ENCODE measurements around the gene STPG3. TPM values are rescaled to one million over a fixed set of nuclear protein-coding genes. Genes with fewer than 3 reads are reported as not detected.

Gene STPG3
- not detected in 2 replicates for total RNA-seq

DNA sequence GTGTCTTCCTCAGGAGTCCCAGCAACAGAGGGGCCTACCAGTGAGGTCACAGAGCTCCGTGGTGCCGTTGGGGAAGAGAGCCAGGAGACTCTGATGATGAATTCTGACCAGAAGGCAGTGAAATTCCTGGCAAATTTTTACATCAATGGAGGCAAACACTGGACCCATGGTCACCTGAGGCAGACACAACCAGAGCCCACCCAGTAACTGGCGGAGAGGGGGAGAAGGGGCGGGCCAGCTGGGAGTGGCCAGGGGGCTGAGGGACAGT, at the start of gene STPG3:
Gene STPG3 (plus strand): TSS at position 93 of the 268 bp plus-strand sequence. CDS start 1 bp downstream, at position 94.
- FAIRE-seq (no peak), DNase-seq (ENCODE audit: low read depth) (no peak)
- H3K27me3 ChIP-seq (ENCODE audit: control insufficient read depth, insufficient read depth, low read length), result no peaks in the 10 kb centered on the region
- H3K36me3 ChIP-seq (ENCODE audit: control insufficient read depth, insufficient read depth, low read length), result no peaks in the 10 kb centered on the region
- TF ChIP-seq, protein P1, sequence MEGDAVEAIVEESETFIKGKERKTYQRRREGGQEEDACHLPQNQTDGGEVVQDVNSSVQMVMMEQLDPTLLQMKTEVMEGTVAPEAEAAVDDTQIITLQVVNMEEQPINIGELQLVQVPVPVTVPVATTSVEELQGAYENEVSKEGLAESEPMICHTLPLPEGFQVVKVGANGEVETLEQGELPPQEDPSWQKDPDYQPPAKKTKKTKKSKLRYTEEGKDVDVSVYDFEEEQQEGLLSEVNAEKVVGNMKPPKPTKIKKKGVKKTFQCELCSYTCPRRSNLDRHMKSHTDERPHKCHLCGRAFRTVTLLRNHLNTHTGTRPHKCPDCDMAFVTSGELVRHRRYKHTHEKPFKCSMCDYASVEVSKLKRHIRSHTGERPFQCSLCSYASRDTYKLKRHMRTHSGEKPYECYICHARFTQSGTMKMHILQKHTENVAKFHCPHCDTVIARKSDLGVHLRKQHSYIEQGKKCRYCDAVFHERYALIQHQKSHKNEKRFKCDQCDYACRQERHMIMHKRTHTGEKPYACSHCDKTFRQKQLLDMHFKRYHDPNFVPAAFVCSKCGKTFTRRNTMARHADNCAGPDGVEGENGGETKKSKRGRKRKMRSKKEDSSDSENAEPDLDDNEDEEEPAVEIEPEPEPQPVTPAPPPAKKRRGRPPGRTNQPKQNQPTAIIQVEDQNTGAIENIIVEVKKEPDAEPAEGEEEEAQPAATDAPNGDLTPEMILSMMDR (IDR thresholded peaks at IDR 0.05; ENCODE audit: insufficient read depth, low read length, severe bottlenecking), result no peak
- H3K4me3 ChIP-seq (ENCODE audit: low read depth, low read length), result no peak within 1 kb of the TSS

DNA sequence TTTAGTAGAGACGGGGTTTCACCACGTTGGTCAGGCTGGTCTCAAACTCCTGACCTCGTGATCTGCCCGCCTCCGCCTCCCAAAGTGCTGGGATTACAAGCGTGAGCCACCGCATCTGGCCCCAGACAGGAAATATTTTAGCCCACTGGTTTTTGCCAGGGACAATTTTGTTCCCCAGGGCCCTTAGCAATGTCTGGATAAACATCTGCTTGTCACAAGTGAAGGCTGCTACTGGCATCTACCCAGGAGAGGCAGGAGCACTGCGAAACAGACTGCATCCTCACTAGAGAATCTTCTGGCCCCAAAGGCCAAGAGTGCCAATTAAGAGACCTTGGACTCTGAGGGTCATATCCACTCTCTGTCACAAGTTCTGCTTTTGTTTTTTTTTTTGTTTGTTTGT, 48.1 kb upstream of the STPG3 start:
- FAIRE-seq (no peak), DNase-seq (ENCODE audit: low read depth) (no peak)
- Histone ChIP-seq H3K27me3 (ENCODE audit: control insufficient read depth, insufficient read depth, low read length) (no peaks in the 10 kb centered on the region), H3K4me3 (ENCODE audit: low read depth, low read length) (no peak overlapping the region), H3K36me3 (ENCODE audit: control insufficient read depth, insufficient read depth, low read length) (peaks cover 2% of the 10 kb centered on the region)
- TF ChIP-seq, protein P1 (IDR thresholded peaks at IDR 0.05; ENCODE audit: insufficient read depth, low read length, severe bottlenecking), result no peak

DNA sequence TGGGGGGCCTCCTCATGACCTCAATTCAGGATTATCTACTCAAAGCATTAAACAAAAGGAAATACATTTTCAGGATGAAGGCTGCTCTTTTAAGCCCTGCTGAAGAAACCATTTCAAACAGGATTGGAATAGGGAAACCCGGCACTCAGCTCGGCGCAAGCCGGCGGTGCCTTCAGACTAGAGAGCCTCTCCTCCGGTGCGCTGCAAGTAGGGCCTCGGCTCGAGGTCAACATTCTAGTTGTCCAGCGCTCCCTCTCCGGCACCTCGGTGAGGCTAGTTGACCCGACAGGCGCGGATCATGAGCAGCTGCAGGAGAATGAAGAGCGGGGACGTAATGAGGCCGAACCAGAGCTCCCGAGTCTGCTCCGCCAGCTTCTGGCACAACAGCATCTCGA, 46.4 kb upstream of the STPG3 start:
- Histone ChIP-seq H3K4me3 (ENCODE audit: low read depth, low read length) (peak overlapping the region; percentile 83), H3K36me3 (ENCODE audit: control insufficient read depth, insufficient read depth, low read length) (peaks cover 3% of the 10 kb centered on the region), H3K27me3 (ENCODE audit: control insufficient read depth, insufficient read depth, low read length) (no peaks in the 10 kb centered on the region)
- FAIRE-seq (no peak), DNase-seq (ENCODE audit: low read depth) (no peak)
- TF ChIP-seq, protein P1 (IDR thresholded peaks at IDR 0.05; ENCODE audit: insufficient read depth, low read length, severe bottlenecking), result no peak

- DNase-seq (ENCODE audit: low read depth) (peak; percentile 53), FAIRE-seq (no peak)
- Histone ChIP-seq H3K4me3 (ENCODE audit: low read depth, low read length) (peak within 1 kb of the TSS; percentile 83), H3K27me3 (ENCODE audit: control insufficient read depth, insufficient read depth, low read length) (no peaks in the 10 kb centered on the region), H3K36me3 (ENCODE audit: control insufficient read depth, insufficient read depth, low read length) (peaks cover 3% of the 10 kb centered on the region)
- TF ChIP-seq, protein P1 (IDR thresholded peaks at IDR 0.05; ENCODE audit: insufficient read depth, low read length, severe bottlenecking), result no peak
Observed at GRCh38 chr9:137205126-137206069, 45.7 kb upstream of the STPG3 start, which contains the start of the genes NDOR1 and TMEM203. TSS of gene NDOR1 (plus strand) at chr9:137205700. CDS start at chr9:137205778, 78 bp downstream. TSS of gene TMEM203 (minus strand) at chr9:137205648. CDS start at chr9:137205414, 234 bp downstream.

GRCh38 chr9:137206602-137207001, 44.5 kb upstream of the STPG3 start:
- FAIRE-seq (no peak), DNase-seq (ENCODE audit: low read depth) (no peak)
- H3K27me3 ChIP-seq (ENCODE audit: control insufficient read depth, insufficient read depth, low read length), result no peaks in the 10 kb centered on the region
- H3K36me3 ChIP-seq (ENCODE audit: control insufficient read depth, insufficient read depth, low read length), result peaks cover 3% of the 10 kb centered on the region
- no peak overlapping the region for H3K4me3 ChIP-seq (ENCODE audit: low read depth, low read length)
- TF ChIP-seq, protein P1 (IDR thresholded peaks at IDR 0.05; ENCODE audit: insufficient read depth, low read length, severe bottlenecking), result no peak

Data from bronchial epithelial cell (primary cell).